M059J (cell line): ENCODE measurements around the gene KRTAP10-6. TPM values are rescaled to one million over a fixed set of nuclear protein-coding genes. Genes with fewer than 3 reads are reported as not detected.
"Not testable (repeated sequence)": the region's sequence is repeated elsewhere in the genome, so short reads cannot be mapped to it uniquely, and the experiment has no call there.

ENCODE experiments used
- DNase-seq: peaks from one replicate; pipeline ENCODE4 v3.0.0-alpha.2; 2012; ENCODE audit warnings: low read depth
- total RNA-seq: library from RNA; depleted of rRNA; stranded (reverse); fragments of >200 nt; shearing (Covaris generic); gene quantifications from 2 replicates; pipeline ENCODE4 v1.2.3, GENCODE V29; 2014

Gene KRTAP10-6
- total RNA-seq, 1 experiment from 2014 or later: not detected

DNA sequence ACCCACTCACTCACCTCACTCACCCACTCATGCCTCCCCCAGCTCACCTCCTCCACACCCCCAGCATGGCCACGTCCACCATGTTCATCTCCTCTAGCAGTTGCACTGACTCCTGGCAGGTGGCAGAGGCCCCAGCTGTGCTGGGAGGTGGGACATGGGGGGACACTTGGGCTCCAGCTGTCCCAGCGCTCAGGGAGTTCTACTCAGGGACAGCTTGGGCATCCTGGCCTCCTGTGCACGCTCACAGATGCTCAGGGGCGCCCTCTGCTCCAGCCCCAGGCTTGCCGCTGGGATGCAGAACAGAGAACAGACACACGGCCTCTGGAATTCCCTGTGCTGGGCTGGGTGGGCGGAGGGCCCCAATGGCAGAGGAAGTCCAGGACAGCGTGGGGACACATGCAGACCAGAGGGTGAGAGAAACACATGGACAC is 24.8 kb upstream of the KRTAP10-6 start:
- DNase-seq: no peak

DNA sequence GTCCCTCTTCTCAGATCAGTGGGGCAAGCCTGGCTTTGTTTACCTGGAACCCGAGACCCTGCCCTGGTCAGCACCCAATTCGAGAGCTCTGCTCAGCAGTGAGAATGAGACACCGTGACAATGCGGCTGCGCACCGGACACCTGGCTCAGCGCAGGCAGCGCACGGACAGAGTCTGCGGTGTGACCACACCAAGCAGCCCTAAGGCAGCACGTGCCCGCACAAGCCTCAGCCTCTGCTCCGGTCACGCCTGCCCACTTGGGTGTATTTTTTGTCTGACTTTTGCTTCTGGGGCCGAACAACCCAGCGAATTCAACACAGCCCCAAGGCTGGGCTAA is 24.3 kb upstream of the KRTAP10-6 start:
- DNase-seq: no peak

DNA sequence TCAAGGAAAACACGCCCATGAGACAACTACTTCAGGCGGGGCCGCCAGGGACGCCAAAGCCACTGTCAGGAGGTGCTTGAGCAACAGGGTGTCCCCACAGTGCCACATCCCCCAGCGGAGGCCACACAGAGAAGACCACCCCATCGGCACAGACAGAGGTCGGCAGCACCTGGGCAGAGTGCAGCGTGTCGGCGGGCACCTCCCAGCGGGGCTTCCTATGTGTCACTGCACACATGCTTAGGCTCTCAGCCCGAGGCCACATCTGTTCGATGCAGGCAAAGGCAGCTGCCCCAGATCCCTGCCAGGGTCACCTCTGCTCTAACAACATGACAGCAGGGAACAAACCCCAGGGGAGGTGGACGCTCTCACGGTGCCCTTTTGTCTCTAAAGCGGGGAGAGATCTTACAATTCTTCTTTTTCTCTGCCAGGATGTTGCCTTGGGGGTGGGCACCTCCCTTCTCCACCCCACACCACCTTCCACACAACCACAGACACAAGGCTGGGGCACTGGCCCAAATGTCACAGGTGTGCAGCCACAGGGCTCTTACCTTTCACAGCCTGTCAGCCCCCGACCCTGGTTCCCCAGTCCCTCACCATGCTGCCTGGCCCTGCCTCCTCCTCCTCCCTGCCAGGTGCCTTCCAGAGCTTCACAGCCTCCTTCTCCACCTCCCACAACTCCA is 23.7 kb upstream of the KRTAP10-6 start:
- no peak for DNase-seq

DNA sequence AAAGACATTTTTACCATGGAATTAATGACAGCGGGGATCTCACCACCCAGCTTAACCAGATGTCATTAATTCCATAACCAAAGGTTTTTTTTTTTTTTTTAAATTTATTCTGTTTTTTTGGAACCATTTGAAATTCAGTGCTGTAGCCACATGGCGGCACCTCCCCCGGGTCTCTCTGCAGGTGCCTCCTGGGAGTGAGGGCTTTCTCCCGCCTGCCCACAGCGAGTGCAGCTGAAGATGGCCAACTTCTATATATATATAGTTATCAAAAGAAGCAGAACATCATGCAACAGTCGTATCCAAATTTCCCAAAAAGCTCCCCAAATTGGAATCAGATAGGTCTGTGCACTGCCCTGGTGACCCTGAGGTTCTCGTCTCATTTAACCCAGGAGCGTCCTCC is 23.2 kb upstream of the KRTAP10-6 start:
- DNase-seq: no peak

DNA sequence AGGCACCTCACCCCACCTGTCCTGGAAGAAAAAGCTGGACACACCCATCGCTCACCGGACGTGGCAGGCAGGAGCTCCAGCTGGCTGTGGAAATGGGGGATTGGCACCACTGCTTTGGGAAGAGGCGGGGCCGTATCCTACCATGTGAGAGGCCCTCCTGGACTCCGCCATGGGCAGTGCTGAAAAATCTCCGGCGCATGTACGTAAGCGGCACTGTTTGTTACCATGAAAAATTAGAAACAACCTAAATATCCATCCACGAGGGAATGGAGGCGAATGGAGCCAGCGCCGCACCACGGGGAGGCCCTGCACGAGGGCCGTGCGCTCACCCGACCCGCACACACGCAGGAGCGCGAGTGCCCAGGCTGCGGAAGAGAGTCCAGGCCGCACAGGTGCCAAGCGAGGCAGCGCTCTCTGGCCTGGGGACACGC is 22.7 kb upstream of the KRTAP10-6 start:
- DNase-seq: no peak

DNA sequence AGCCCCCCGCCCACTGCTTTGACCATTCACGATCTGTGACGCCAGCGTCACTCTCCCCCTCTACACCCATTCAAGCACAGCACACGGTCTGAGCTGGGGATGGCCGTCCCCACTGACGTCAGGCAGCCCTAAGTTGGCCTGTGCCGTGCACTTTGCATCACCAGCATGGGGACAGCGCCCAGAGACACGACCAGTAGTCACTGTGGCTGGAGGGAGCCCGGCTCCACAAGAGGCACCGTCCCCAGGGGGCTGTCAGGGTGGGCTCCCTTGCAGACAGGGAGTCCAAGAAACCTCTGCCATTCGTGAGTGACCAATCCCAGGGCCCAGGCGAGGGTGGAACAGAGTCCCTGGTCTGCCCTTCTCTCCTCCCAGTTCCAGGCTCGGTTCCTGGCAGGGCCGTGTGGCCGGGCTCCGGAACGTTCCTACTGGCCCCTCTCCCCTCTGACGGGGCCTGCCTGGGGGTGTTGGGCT is 21.9 kb upstream of the KRTAP10-6 start:
- DNase-seq: no peak

DNA sequence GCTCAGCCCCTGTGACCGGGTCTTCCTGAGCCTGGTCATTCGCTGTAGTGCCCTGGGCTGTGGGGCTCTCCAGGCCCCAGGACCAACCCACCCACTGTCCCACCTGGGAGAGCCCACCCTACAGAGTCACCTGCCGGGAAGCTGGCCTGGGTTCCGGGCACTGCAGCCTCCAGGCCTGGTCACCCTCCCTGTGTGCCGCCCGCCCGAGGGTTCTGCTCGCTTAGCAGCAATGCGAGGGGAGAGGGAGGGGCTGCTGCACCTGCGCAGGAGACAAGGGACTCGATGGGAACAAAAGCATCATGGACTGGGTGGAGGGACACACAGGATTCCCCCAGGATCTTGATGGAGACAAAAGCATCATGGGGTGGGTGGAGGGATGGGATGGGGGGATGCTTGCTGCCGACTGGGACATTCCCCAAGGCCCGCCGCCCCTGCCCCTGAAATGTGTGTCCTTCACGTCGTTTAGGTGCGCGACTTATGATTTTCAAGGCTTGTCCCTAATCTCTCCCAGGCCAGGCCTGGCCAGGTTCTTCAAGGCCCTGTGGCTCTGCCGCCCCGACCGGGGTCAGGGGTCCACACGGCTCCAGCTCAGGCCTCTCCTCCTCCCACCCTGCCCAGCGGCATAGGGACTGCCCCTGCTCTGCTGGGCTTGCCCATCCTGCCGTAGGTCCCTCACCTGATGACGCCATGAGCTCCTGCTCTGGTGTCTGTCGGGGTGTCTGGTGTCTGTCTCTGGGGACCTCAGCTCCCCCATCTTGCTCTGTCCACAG is 21.3 kb upstream of the KRTAP10-6 start:
- no peak for DNase-seq

DNA sequence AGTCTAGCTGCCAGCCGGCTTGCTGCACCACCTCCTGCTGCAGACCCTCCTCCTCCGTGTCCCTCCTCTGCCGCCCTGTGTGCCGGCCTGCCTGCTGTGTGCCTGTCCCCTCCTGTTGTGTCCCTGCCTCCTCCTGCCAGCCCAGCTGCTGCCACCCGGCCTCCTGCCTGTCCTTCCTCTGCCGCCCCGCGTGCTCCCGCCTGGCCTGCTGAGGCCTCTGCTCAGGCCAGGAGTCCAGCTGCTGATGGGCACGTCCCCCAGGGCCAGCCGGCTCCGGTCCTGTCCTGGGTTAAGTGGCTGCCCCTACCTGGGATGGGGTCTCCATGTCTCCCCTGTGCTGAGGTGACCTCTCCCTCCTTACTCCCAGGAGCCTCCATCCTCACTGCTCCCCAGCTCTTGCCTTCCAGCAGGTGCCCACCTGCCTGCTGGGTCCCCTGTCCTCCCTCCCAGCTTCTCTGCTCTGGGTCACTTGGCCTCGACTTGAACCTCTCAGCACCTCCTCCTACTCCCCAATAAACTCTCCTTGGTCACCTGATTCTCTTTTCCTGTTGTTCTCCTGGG is 20.4 kb upstream of the KRTAP10-6 start:
- no peak for DNase-seq

DNA sequence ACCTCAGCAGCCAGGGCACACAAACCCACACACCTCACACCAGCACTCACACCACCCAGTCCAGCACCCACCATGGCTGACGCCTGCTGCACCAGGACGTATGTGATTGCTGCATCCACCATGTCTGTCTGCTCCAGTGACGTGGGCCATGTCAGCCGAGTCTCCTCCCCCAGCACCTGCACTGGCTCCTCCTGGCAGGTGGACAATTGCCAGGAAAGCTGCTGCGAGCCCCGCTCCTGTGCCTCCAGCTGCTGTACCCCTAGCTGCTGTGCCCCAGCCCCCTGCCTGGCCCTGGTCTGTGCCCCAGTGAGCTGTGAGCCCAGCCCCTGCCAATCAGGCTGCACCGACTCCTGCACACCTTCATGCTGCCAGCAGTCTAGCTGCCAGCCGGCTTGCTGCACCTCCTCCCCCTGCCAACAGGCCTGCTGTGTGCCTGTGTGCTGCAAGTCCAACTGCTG is 19.8 kb upstream of the KRTAP10-6 start, which contains the start of gene KRTAP10-8:
TSS of gene KRTAP10-8 (plus strand) at position 51 of the 458 bp plus-strand sequence. CDS start at position 73, 22 bp downstream.
- no peak for DNase-seq

DNA sequence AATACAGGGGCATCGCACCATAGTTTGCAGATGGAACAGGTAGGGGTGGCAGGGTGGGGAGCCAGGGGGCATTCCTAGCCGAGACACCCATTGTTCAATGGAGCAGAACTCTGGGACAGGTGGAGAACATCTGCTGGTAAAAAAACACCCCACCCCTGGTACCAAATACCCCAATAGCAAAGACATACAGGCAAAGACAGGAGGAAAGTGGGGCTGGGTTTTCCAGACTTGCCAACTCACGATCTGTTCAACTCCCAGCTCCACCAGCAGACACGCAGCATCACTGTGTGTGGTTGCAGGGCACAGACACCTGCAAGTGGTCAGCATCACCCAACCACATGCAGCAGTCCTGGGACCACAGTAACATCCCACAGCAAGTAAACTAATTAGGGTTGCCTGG is 19.2 kb upstream of the KRTAP10-6 start:
- no peak for DNase-seq

DNA sequence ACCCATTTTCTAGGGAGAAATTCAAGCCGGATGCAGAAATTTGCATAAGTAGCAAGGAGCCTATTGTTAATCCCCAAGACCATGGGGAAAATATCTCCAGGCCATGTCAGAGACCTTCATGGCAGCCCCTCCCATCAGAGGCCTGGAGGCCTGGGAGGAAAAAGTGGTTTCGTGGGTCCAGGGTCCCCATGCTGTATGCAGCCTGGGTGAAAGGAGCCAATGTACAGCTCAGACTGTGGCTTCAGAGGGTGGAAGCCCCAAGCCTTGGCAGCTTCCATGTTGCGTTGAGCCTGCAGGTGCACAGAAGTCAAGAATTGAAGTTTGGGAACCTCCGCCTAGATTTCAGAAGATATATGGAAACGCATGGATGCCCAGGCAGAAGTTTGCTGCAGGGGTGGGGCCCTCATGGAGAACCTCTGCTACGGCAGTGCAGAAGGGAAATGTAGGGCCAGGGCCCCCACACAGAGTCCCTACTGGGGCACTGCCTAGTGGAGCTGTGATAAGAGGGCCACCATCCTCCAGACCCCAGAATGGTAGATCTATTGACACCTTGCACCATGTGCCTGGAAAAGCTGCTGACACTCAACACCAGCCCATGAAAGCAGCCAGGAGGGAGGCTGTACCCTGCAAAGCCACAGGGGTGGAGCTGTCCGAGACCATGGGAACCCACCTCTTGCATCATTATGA is 18.0 kb upstream of the KRTAP10-6 start:
- DNase-seq: not testable (repeated sequence)

DNA sequence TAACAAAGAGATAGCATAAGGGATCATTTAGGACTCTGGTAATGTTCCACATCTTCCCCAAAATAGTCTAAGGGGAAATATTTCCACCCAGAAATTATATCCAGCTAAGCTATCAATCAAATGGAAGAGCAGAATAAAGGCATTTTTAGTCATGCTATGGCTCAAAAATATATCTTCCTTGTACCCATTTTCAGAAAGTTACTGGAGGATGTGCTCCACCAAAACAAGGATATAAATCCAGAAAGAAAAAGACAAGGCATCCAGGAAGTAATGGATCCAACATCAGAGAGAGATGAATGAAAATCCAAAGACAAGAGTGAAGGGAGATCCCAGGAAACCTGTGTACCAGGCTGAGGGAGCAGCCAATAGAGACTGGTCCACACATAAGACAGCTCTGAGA is 16.9 kb upstream of the KRTAP10-6 start:
- no peak for DNase-seq

DNA sequence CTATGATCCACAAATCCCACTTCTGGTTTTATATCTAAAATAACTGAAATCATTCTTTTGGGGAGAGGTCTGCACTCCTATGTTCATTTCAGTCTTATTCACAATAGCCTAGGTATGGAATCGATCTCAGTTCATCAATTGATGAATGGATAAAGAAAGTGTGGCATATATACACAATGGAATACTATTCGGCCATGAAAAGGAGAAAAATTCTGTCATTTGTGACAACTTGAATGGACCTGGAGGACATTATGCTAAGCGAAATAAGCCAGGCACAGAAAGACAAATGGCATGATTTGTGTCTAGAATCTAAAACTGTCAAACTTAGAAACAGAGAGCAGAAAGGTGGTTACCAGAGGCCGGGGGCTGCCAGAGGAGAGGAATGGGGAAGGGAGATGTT is 14.2 kb upstream of the KRTAP10-6 start:
- no peak for DNase-seq

DNA sequence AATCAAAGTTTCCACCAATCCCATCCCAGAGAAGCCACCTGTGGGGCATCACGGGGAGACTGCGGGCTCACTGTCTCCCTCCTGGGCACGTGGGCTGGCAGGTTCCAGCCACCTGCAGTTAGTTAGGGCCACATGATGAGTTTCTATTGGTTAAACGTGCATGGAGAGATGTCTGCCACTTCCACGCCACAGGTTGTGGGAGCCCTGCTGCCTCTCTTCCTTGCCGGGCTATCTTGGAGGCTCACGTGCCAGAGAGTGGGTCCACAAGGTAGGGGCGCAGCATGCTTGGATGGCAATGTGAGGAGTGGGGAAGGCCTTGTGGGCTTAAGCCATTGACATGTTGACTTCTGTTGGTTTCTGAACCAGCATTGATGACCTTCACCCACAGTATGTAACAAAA is 11.6 kb upstream of the KRTAP10-6 start:
- DNase-seq: no peak

DNA sequence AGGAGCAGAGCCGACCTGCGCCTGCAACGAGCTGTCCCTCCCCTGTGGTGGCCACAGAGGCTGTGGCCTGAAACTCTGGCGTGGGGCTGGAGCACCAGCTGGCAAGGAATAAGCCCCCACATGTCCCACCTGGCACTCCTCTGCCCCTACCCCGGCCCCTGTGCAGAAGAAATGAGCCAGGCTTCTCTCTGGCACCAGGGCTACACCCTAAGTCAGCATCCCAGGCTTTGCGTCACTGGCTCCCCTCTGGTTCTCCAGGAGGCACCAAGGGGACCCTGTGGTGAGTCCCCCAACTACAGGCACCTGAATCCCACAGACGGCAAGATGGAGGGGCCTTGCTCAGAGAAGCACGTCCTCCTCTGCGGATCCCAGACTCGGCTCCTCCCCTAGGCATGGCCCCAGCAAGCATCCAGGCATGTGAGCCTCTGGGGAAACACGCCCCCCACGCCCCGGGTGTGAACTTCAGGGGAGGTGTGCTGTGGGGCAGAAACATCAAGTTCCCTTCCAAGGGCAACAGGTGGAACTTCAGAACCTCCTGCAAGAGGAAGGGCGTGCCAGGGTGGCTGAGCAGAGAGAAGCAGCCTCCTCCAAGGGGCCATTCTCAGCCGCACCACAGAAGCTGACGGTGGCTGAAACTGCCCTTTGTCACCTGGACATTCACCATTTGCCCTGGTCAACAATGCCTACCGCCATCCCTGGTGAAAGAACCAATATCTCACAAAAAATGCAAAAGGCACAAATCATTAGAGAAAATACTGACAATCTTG is 11.0 kb upstream of the KRTAP10-6 start:
- DNase-seq: no peak

DNA sequence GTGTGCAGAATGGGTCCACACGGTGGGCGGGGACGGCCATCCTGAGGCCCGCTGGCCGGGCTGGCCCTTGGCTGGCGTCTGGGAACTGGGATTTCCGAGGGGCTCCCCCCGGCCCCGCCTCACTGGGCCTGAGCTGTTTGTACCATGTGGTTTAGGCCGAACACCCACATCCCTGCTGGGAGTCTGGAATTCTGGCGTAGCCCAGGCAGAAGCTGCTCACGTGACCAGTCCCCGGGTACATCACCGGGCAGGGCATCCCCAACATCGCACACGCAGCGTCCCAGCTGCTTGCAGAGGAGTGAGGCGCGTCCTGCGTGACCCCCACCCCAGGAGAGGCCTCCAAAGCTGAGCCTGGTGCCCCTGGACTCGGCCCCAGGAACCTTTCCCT is 10.2 kb upstream of the KRTAP10-6 start:
- DNase-seq: no peak

DNA sequence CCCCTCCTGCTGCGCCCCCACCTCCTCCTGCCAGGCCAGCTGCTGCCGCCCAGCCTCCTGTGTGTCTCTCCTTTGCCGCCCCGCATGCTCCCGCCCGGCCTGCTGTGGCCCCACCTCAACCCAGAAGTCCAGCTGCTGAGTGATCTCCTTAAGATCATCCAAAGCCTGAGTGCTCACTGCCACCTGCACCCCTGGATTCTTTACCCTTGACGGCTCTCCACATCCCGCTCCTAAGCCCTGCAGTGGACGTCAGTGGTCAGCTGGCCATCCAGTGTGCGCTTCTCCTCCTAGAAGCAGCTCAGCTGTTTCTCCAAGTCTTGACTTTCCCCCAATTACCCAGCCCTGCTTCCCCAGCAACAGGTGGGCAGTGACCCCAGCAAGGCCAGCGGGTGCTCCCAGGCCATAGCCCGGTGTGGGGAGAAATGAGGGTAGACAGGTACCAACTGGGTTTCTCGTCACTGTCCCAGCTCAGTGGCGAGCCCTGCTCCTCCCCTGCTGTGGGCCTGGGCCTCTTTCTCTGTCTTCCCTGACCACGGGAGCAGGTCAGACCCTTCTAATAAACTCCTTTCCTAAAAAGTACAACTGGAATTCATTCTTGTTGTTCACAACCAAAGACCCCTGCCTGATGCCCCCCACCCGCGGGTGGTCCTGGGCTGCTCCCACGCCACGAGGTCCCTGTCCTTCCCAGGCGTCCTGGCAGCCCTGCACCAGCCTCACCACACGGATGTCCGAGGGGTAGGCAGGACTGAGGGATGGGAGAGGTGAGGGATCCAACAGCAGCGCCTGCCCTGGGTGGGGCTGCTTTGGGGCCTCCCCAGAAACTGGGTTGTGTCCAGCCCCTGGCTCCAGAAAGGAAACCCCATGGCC is 9.5 kb upstream of the KRTAP10-6 start:
- no peak for DNase-seq

DNA sequence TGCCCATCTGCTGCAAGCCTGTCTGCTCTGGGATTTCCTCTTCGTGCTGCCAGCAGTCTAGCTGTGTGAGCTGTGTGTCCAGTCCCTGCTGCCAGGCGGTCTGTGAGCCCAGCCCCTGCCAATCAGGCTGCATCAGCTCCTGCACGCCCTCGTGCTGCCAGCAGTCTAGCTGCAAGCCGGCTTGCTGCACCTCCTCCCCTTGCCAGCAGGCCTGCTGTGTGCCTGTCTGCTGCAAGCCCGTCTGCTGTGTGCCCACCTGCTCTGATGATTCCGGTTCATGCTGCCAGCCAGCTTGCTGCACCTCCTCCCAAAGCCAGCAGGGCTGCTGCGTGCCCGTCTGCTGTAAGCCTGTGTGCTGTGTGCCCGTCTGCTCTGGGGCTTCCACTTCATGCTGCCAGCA is 8.8 kb upstream of the KRTAP10-6 start:
- not testable (repeated sequence) for DNase-seq

DNA sequence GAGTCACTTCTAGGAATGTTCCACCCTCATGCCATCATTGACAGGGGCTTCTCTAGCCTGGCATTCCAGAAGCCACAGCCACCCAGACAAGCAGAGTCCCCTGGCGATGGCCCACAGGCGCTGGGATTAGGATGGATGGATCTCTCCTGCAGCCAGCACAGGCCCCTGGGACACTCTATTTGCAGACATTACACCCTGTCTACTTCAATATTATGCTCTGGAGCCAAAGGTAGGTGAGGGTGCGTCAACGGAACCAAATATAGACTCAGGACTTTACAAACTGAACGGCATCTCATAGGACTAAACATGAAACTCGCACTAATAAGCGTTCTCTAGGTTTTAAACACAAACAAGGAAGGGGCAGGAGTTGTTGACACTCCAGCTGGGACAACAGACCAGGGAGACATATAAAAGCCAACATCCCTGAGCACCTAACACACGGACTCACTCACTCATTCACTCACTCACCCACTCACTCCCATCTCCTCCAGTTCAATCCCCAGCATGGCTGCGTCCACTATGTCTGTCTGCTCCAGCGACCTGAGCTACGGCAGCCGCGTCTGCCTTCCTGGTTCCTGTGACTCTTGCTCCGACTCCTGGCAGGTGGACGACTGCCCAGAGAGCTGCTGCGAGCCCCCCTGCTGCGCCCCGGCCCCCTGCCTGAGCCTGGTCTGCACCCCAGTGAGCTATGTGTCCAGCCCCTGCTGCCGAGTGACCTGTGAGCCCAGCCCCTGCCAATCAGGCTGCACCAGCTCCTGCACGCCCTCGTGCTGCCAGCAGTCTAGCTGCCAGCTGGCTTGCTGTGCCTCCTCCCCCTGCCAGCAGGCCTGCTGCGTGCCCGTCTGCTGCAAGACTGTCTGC is 8.0 kb upstream of the KRTAP10-6 start, which contains the start of gene KRTAP10-7:
TSS of gene KRTAP10-7 (plus strand) at position 480 of the 861 bp plus-strand sequence. CDS start at position 505, 25 bp downstream.
- DNase-seq: not testable (repeated sequence)
